GM12878 (cell line): ENCODE results near the gene PEMT. TPM values are rescaled to one million over a fixed set of nuclear protein-coding genes. Genes with fewer than 3 reads are reported as not detected.

Source experiments
- ATAC-seq: fragments of 200-7000 bp; cut with Tn5 transposase; 3 replicates; pipeline ENCODE4 v1.9.1; 2020; ENCODE audit warnings: mild to moderate bottlenecking, moderate library complexity
- BruUV-seq: library from RNA; stranded (reverse); fragments of 400-500 nt; replicated peaks from 2 replicates; lab custom pipeline; 2021; lab: Mats Ljungman, UMichigan
- CTCF ChIA-PET: fragments of 300-600 bp; sonication (Branson Sonifier 250); formaldehyde crosslinking; extraction: SDS; loops from one replicate; lab custom pipeline; 2021; ENCODE audit warnings: inconsistent platforms; lab: Yijun Ruan, JAX
- POLR2A ChIA-PET: fragments of 350-600 bp; formaldehyde crosslinking; extraction: SDS; loops from one replicate; lab custom pipeline; 2021; ENCODE audit warnings: inconsistent platforms; lab: Charles Lee
- RAD21 ChIA-PET: fragments of 300-600 bp; sonication (Branson Sonifier 250); formaldehyde crosslinking; loops from one replicate; lab custom pipeline; 2023; ENCODE audit warnings: antibody characterized with exemption; ENCODE audit not compliant: unreplicated experiment; lab: Charles Lee
- SMC1A ChIA-PET: fragments of 300-600 bp; sonication (Branson Sonifier 250); formaldehyde crosslinking; loops from one replicate; lab custom pipeline; 2023; ENCODE audit not compliant: unreplicated experiment, uncharacterized antibody; lab: Charles Lee
- DNase-seq: peaks from one replicate; pipeline ENCODE4 v3.0.0-alpha.2; 2011; ENCODE audit warnings: low read depth, low spot score
- FAIRE-seq: peaks from 3 replicates; lab custom pipeline; 2011; peaks lifted over from hg19 to GRCh38; lab: Jason Lieb, UNC
- H2AFZ ChIP-seq: 2 replicates; pipeline ENCODE4 v1.6.0; 2011; ENCODE audit warnings: low read depth, low read length, control low read depth; ENCODE audit not compliant: control insufficient read depth
- H3K27ac ChIP-seq: 2 replicates; pipeline ENCODE4 v1.5.1; 2011; ENCODE audit warnings: control low read depth; ENCODE audit not compliant: control insufficient read depth, insufficient read depth
- H3K27me3 ChIP-seq, 2 experiments: replicated peaks in 1 of 2; 2 replicates each; pipeline versions ENCODE4 v1.6.0 to v1.6.1; 2011; ENCODE audit warnings: low read length in 1 of 2; ENCODE audit not compliant: control insufficient read depth in 2 of 2, insufficient read depth in 2 of 2
- H3K36me3 ChIP-seq, 2 experiments: 2 replicates each; pipeline ENCODE4 v1.5.1; 2011; ENCODE audit warnings: low read length in 1 of 2; ENCODE audit not compliant: control insufficient read depth in 2 of 2, insufficient read depth in 2 of 2
- H3K4me1 ChIP-seq: 2 replicates; pipeline ENCODE4 v1.6.1; 2011; ENCODE audit warnings: mild to moderate bottlenecking, low read length, moderate library complexity, mixed read lengths; ENCODE audit not compliant: control insufficient read depth, insufficient read depth
- H3K4me2 ChIP-seq: 2 replicates; pipeline ENCODE4 v1.6.0; 2011; ENCODE audit warnings: control low read depth; ENCODE audit not compliant: control insufficient read depth, insufficient read depth
- H3K4me3 ChIP-seq: fragments of 200-600 bp; sonication (generic); 2 replicates; pipeline ENCODE4 v1.5.1; 2016
- H3K79me2 ChIP-seq: 2 replicates; pipeline ENCODE4 v1.6.0; 2011; ENCODE audit warnings: low read length; ENCODE audit not compliant: control insufficient read depth, insufficient read depth
- H3K9ac ChIP-seq: 2 replicates; pipeline ENCODE4 v1.8.0; 2011; ENCODE audit warnings: low read length, control low read depth, mixed read lengths; ENCODE audit not compliant: control insufficient read depth, insufficient read depth
- H3K9me3 ChIP-seq: replicated peaks from 3 replicates; pipeline ENCODE4 v1.5.1; 2011; ENCODE audit warnings: mild to moderate bottlenecking, low read length; ENCODE audit not compliant: control insufficient read depth, insufficient read depth
- H4K20me1 ChIP-seq: 2 replicates; pipeline ENCODE4 v1.6.0; 2011; ENCODE audit not compliant: control insufficient read depth, insufficient read depth
- CBX5 ChIP-seq: sonication (generic); IDR thresholded peaks from 2 replicates; pipeline ENCODE4 v1.6.1; 2016; ENCODE audit warnings: low read depth, moderate library complexity, mild to moderate bottlenecking, inconsistent platforms
- GATAD2B ChIP-seq: fragments of 450-650 bp; conservative IDR thresholded peaks from 2 replicates; pipeline ENCODE4 v1.6.1; 2017; ENCODE audit warnings: low read depth, mild to moderate bottlenecking, moderate library complexity
- JUND ChIP-seq: IDR thresholded peaks from 2 replicates; pipeline ENCODE4 v1.6.1; 2012; ENCODE audit warnings: low read depth, mild to moderate bottlenecking, low read length, improper control_type of control experiment, moderate library complexity
- MXI1 ChIP-seq: fragments of 150-350 bp; IDR thresholded peaks from 2 replicates; pipeline ENCODE4 v1.6.1; 2011; ENCODE audit warnings: low read depth, mild to moderate bottlenecking, inconsistent platforms, low read length, improper control_type of control experiment
- NBN ChIP-seq: fragments of 450-650 bp; IDR thresholded peaks from 2 replicates; pipeline ENCODE4 v1.6.1; 2016
- NR2C1 ChIP-seq: fragments of 450-650 bp; IDR thresholded peaks from 2 replicates; pipeline ENCODE4 v1.6.1; 2017; ENCODE audit warnings: antibody characterized with exemption, mild to moderate bottlenecking, moderate library complexity
- RAD51 ChIP-seq: fragments of 450-650 bp; IDR thresholded peaks from 2 replicates; pipeline ENCODE4 v1.6.1; 2016; ENCODE audit warnings: moderate library complexity, mild to moderate bottlenecking, inconsistent platforms
- WGBS: methylation state at CpG from one replicate; pipeline ENCODE4 v1.1.6; 2016; ENCODE audit warnings: low lambda C conversion rate; ENCODE audit not compliant: insufficient replicate concordance, insufficient coverage; ENCODE audit errors: missing lambda C conversion rate; 5-methylcytosine and 5-hydroxymethylcytosine counted together
- in situ Hi-C: fragments of 300-500 bp; cut with MboI; formaldehyde crosslinking; loops from 9 replicates; pipeline ENCODE4 v1.14.3; 2018; ENCODE audit warnings: mixed read lengths
- intact Hi-C: fragments of 100-400 bp; cut with micrococcal nuclease; formaldehyde crosslinking; loops from one replicate; pipeline ENCODE4 v1.14.2; 2022; ENCODE audit not compliant: unreplicated experiment
- polyA plus RNA-seq, 11 experiments: library from polyadenylated mRNA; depleted of rRNA in 4 of 11; unstranded in 6 of 11; stranded (reverse) in 5 of 11; fragments of >200 nt; fragmentation: Nextera tagmentation in 4 of 11; fragmentation: Illumina TruSeq in 1 of 11; extraction: Ambion mirVana in 4 of 11; extraction: Trizol in 1 of 11; gene quantifications; 1 replicate in 1 of 11; 2 replicates in 10 of 11; pipeline versions ENCODE4 v1.2.1 to v1.2.3, GENCODE V29; 2011 to 2016; ENCODE audit warnings: inconsistent platforms in 2 of 11, missing spikeins in 2 of 11, low read depth in 1 of 11
- total RNA-seq, 4 experiments: library from RNA; depleted of rRNA in 3 of 4; stranded (reverse); fragments of >200 nt in 3 of 4; fragmentation: Illumina TruSeq in 1 of 4; extraction: Trizol in 1 of 4; gene quantifications; 2 replicates each; pipeline versions ENCODE4 v1.2.1 to v1.2.3, GENCODE V29; 2013 to 2021
- TF ChIP-seq, protein P1 (sequence below): fragments of 450-650 bp; IDR thresholded peaks from 2 replicates; pipeline ENCODE4 v1.6.1; 2017; ENCODE audit warnings: mild to moderate bottlenecking

PEMT gene
- total and polyA plus RNA-seq, 10 of the 15 experiments (the other 5 are each of a cell fraction or from before 2014, with no cell fraction given) = 2.8 to 44.7 (median 25.4) TPM

- in situ Hi-C loops (no loop called here), intact Hi-C loops (no loop called here)
- ChIA-PET SMC1A (no interaction called here), RAD21 (no interaction called here), CTCF (no interaction called here), POLR2A (no interaction called here)
- FAIRE-seq (no peak), ATAC-seq (no peak), DNase-seq (no peak)
- Histone ChIP-seq H3K9me3 (no peaks in the 10 kb centered on the region), H3K36me3 (no peaks in the 10 kb centered on the region), H4K20me1 (no peaks in the 10 kb centered on the region), H3K4me3 (no peak overlapping the region), H3K4me1 (no peaks in the 10 kb centered on the region), H3K9ac (no peak overlapping the region), H3K27me3 (no peaks in the 10 kb centered on the region), H3K4me2 (no peak overlapping the region), H2AFZ (no peak overlapping the region), H3K79me2 (no peaks in the 10 kb centered on the region), H3K27ac (no peak overlapping the region)
- no TSS peak for BruUV-seq
- TF ChIP-seq MXI1 (no peak), JUND (no peak), CBX5 (no peak), NR2C1 (no peak), GATAD2B (no peak), RAD51 (no peak), NBN (no peak)
- TF ChIP-seq, protein P1, sequence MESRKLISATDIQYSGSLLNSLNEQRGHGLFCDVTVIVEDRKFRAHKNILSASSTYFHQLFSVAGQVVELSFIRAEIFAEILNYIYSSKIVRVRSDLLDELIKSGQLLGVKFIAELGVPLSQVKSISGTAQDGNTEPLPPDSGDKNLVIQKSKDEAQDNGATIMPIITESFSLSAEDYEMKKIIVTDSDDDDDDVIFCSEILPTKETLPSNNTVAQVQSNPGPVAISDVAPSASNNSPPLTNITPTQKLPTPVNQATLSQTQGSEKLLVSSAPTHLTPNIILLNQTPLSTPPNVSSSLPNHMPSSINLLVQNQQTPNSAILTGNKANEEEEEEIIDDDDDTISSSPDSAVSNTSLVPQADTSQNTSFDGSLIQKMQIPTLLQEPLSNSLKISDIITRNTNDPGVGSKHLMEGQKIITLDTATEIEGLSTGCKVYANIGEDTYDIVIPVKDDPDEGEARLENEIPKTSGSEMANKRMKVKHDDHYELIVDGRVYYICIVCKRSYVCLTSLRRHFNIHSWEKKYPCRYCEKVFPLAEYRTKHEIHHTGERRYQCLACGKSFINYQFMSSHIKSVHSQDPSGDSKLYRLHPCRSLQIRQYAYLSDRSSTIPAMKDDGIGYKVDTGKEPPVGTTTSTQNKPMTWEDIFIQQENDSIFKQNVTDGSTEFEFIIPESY = no peak
- 80% methylated on average over 28 of the region's 30 CpGs for WGBS
Observed at GRCh38 chr17:17553217-17554195, 38.0 kb downstream of the PEMT start.
